Activated CD4-positive, alpha-beta T cell treated with anti-CD3 and anti-CD28 coated beads, Interleukin-2, amount 50 U/mL, for 4 hours (primary cell): ENCODE results near the gene NME5.
A peak's percentile ranks its signal among the peaks of the same experiment; 100 is the strongest.

Experiments used
- DNase-seq, 2 experiments: peaks; one replicate each; pipeline ENCODE4 v3.0.0-alpha.2; 2020

The NME5 gene

DNA sequence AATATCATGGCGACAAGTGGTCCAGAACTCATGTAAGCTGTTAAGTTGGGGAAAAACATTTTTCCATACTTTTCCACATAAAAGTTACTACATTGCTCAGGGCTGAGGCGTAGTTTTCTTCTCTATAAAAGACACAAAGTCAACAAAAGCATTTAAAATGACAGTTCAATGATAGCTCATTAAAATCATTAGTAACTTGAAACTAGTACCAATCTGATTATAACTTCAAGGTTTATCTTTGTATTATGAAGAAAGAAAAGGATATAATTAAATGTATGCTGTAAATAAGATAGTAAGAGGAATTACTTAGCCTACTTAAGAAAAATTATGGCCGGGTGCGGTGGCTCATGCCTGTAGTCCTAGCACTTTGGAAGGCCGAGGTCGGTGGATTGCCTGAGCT is 9.9 kb downstream of the NME5 start:
- no peak for DNase-seq

DNA sequence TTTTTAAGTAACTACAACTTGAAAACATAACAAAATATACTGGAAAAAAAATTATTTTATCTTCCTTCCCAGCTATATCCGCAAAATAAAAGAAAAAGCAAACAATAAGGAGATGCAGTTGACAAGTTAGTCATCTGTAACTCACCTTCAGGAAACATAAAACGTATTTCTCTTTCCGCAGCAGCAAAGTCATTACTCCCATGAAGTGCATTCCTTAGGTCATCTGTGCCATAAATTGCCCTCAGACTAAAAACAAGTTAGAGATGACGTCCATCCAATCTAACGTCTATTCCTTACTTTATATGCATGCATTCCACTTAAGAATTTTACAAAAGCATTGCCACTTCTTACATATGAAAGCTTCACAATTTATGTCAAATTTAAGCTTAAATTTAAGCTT is 10.9 kb downstream of the NME5 start:
- DNase-seq = no peak

DNA sequence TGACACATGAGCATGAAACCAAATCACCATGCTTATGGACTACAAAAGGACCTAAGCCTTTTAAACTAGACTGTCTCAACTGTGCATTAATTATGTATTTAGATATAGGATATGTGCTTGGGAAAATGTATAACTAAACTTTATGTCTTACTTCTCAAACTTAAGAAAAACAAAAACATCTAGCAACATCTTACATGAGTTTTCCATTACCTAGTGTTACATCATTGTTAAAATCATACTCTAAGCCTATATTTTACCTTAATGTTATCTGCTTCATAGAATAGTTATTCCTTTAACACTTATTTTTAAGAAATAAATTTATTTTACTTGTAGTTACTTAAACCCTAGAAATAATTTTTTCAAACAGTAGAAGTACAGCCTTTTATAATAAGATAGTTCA is 24.0 kb downstream of the NME5 start:
- no peak for DNase-seq

DNA sequence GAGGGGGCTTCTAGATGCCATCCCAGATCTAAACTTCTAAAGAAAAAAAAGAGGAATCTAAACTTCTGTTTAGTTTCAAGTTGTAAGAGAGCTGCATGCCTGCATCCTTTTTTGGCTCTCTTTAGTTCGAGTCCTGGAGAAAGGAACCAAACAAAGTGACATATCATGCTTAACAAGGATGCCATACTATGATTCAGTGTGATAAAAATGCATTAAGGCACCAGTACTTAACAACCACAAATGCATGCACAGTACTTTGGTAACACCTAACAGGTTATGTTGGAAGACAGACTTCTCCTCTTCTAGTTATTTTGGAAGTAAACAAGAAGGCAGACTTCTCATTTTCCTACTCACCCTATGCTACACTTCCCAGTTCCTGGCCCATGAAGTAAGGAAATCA is 27.3 kb downstream of the NME5 start:
- DNase-seq = no peak

DNA sequence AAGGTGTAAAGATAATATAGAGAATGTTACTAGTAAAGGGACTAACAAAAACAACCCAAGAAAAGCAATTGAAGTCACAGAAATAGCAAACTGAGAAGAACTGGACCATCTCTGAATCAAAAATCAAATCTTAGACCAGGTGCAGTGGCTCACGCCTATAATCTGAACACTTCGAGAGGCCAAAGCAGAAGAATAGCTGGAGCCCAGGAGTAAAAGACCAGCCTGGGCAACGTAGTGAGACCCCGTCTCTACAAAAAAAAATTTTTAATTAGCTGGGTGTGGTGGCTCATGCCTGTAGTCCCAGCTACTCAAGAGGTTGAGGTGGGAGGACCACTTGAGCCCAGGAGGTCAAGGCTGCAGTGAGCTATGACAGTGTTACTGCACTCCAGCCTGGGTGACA is 28.0 kb downstream of the NME5 start:
- DNase-seq = no peak

DNA sequence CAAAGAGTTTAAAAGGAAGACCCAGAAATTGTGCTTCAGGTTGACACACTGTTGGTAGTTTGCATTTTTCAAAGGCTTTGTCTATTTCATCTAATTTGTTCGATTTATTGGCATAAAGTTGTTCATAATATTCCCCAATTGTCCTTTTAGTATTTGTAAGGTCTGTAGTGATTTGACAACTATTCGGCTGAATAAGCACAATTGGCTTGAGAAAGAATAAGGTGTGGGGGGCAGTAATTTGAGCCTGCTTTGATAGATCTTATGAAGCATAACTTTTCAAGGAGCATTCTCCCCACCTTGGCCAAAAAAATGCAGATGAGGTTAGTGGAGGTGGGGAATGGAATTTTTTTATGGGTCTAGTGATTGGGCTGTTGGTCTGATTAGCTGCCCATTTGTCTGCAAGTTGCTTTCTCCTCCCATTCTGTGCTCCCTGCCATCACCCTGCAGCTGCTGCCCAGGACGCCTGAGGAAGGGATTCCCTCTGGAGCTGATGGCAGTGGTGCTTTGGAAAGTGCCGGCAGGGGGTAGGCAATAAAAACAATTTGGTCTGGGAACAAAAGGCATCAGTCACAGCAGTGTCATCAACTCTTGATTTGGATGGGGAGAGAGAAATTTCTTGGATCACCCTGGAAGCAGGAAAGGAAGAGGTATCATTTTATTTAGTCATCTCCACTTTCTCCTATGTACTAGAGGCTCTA is 28.8 kb downstream of the NME5 start:
- no peak for DNase-seq

DNA sequence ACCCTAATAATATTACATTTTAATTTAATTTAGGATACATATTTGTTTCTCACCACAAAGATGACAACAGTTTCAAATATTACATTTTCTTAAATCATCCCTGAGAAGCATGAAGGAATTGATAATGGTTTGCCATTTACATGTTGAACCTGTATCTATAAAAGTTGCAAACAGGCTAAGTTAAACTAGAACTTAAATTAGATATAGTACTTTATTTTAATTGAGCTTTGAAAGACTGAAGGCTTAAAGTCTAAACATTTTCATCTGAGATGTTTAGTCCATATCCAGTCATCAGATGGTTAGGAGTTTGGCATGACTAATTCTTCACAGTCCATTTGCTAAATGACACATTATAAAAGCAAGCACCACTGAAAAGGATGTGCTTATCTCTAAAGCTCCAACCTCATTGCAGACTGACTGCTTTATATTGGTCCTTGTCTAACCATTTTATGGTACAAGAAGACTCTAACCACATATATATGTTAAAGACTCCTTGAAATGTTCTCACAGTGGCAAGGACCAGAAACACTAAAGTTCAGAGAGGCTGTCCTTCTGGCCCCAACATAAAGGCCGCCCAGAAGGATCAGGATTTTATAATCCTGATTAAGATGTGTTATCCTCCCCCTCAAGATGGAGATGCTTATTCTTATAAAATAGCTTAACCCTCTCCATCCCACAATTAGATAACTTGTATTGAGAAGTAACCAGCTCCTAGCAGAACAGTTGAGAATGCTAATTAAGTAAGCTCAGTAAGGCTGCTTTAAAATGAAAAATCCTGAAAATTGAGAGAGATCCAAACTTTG is 29.6 kb downstream of the NME5 start:
- no peak for DNase-seq

DNA sequence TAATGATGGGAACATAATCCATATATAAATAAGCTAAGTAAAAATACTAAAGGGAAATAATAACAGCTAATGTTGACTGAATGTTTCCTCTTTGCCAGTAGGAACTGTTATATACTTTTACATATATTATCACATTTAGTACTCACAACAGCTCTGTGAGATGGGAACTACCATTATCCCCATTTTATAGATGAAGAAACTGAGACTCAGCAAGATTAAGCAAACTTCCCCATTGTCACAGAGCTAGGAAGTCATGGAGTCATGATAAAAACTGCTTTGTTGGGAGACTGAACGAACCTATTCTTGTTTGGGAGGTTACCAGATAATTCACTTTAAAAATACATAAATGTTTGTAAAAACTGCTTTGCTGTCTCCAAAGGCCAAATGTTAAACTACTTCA is 32.0 kb downstream of the NME5 start:
- no peak for DNase-seq

DNA sequence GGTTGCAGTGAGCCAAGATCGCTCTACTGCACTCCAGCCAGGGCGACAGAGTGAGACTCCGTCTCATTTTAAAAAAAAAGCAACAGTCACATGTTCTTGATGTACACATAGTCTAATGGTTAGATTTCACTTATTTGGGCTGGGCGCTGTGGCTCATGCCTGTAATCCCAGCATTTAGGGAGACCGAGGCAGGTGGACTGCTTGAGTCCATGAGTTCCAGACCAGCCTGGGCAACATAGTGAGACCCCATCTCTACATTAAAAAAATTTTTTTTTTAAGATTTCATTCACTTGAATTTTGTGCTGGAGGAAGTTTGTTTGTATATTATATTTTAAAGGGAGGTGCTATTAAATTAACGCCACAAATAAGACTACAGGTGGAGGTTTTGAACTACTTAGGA is 33.5 kb downstream of the NME5 start:
- DNase-seq = no peak

DNA sequence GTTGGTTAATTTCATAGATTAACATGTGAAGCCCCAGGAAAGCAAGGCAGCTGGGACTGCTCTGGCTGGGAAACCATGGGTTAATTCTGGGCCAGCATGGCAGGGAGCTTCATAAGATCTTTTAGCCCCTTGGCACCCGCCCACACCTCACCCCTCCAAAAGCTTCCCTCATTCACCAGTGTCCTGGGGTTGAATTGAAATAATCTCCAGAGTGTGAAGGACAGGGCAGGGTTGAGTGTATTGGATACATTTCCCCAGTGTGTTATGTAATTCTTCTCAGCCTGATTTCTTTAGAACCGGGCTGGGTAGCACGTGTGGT is 36.0 kb downstream of the NME5 start:
- DNase-seq = no peak

DNA sequence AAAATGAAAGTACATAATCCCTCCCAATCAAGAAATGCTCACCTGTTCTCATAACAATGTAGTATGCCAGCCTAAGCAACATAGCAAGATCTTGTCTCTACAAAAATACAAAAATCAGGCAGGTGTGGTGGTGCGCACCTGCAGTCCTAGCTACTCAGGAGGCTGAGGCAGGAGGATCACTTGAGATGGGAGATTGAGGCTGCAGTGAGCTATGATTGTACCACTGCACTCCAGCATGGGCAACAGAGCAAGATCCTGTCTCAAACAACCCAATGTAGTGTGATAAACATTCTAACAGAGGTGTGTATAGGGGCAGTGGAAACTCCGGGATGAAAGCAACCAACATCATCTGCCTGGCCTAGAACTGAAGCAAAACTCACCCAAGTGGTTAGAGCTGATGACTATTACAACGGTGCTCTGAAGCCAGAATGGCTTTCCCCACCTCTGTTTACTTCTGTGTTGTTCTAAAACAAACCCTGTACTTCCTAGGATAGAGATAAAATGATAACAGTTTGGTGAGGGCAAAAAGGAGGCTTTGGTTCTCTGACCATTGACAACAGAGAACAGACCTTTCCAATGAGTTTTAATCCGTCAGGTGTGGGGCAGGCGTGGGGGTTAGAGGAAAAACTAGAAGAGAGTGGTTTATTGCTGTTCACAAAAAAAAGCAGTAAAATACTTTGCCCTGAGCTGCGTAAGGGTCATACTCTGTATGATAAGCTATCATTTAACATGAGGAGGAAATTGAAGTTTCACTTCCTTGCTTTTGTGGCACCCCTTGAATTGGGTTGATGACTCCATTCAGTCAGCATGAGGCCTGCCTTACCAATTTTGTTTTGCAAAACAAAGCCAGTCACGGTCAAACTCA is 36.5 kb downstream of the NME5 start:
- no peak for DNase-seq

DNA sequence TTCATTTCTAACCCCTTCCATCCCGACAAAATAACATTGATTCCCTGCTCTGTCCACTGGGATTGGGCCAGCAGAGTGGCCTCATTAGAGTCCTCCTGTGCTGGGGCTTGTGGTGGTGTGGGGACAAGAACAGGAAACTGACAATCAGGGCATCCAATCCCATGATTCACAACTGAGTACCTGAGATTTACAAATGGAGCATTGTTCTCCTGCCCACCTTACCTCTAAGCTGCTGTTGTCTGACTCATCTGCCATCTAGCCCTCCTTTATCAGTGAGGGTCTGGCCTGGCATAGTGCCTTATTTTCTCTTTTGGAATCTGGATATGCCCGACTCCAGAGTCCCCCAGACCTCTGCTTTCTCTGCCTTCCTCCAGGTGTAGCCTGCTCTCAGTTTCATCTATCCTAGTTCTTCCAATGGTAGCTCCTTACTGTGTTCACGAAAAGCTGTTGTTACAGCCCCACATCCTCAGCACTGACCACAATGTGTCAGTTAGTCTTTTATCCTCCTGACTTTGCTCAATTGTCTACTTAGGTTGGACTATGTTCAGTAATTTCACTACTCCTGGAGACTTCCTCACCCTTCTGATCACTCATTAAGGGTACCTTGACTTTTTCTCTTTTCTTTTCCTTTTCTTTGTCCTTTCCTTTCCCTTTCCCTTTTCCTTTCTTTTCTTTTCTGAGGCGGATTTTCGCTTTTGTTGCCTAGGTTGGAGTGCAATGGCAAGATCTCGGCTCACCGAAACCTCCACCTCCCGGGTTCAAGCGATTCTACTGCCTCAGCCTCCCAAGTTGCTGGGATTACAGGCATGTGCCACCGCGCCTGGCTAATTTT is 42.0 kb downstream of the NME5 start:
- DNase-seq = no peak

DNA sequence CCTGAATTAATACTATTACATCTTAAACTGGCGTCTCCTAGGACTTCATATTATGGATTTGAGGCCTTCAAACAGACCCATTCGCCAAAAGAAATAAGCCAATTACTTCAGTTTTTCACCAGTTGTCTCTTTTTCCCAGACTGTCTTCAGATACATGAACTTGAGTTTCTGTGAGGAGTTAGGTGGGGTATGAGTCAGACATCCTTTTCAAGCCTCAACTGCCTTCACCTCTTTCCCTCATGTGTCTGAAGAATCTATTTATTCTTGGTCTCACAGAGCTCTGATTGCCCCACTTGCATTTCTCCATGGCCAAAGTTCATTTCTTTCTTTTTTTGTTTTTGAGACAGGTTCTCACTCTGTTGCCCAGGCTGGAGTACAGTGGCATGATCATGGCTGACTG is 42.9 kb downstream of the NME5 start:
- no peak for DNase-seq

DNA sequence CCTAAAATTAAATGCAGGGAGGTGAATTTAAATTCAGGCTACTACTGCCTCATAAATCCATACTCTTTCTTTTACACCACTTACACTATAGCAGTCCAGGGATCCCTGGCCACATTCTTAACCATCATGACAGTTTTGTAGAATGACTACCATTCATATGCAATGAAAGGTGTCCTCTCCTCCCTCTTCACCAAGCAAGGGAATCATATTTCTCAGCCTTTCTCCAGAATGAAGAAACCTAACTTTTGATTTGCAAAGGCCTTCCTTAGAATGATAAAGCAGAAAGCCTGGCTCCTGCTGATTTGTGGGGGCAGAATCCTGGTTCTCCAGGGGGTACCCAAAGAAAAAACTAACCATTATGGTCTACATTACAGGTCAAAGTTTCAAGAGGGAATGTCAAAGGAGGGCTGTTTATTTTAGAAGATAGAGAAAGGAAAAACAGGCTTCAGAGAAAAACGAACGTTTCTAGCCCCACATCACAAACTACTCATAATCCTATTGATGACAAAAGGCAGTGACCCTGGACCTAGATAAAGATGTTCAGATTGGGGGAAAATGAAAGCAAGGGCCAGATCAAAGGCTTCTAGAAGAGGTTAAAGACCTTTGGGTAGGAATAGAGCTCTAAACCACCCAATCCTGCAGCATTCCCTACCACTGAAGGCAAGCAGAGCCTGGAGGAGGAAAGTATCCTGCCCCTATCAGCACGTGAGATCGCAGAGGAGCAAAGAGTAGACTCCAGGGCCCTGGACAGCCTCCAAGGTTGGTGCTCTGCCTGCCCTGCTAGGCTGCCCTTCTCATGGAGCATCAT is 43.9 kb downstream of the NME5 start:
- no peak for DNase-seq

DNA sequence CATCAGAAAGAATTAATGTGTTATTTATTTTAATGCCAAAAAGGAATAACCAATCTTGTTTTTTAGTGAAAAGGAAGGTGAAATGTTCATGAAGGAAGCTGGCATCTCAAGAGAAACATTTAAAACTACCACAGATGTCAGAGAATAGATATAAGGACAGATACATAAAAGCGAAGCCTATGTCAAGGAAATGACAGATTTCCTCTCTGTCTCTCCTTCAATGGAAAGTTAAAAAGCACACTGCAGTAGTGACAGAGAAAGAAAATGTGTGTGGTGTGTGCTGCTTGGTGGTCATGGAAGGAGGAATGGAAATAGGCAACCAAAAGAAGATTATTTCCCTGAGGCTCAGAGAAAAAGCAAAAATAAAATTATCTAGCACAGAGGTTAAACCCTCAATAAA is 46.2 kb downstream of the NME5 start:
- DNase-seq = no peak

DNA sequence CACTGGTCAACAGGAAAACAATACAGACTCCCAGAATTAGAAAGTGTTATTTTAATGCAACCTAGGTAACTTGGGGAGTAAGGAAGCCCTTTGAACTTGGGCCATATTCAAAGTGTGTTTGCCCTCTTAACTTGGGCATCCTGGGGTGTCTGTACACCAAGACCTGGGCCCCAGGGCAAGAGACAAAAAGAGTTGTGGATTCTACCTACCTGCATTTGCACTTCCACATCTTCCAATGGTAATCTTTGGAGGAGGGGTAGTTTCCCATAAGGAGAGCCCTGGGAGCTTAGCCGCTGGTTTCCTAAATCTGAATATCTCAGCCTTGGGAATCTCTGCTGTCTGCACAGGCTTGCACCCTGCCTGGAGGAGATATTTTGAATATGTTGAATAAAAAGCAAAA is 46.9 kb downstream of the NME5 start:
- DNase-seq = no peak

DNA sequence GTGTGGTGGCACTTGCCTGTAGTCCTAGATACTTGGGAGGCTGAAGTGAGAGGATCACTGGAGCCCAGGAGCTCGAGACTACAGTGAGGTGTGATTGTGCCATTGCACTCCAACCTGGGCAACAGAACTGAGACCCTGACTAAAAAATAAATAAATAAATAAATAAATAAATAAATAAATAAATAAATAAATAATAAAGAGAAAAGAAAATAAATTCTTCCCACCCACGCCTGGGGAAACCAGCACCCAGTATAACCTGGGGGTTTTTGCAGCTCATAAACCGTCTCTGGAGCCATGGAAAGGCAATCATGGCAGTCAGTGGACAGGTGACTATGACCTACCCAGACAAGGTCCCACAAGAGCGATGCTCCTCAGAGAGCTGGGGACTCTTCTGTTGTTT is 47.5 kb downstream of the NME5 start:
- DNase-seq = no peak

DNA sequence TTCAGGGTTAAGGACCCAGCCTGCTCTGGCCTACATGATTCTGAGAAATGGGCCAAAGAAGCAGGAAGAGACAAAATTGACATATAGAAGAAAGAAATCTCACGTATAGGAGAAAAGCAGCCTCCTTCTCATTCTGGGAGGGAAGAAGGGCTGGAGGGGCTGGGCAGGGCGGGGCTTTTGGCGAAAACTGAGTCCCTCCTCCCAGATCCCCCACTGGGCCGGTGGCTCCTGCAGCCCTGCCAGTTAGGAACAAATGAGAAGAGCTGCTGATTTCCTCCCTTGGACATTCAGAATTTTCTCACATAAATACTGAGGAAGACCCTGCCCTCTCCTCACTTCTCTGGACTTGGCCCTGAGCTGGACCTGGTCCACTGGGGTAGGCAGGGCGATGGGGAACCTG is 55.5 kb downstream of the NME5 start, which contains the start of gene WNT8A:
TSS of gene WNT8A (plus strand) at position 332 of the 400 bp plus-strand sequence. CDS start 95 bp downstream, outside the sequence.
- DNase-seq = no peak

DNA sequence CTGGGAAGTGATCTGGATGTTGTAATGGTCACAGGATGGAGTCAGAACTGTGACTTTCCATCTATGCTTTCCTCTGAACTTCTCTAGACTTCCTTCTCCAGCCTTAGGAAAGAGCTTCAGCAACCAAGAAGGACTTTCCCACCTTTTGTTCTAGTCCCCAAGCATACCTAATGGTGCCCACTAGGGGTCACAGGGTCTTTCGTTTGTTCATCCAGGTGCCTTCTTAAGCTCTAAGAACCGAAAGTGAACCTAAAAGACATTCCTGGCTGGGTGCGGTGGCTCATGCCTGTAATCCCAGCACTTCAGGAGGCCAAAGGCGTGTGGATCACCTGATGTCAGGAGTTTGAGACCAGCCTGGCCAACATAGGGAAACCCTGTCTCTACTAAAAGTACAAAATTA is 57.2 kb downstream of the NME5 start:
- no peak for DNase-seq

DNA sequence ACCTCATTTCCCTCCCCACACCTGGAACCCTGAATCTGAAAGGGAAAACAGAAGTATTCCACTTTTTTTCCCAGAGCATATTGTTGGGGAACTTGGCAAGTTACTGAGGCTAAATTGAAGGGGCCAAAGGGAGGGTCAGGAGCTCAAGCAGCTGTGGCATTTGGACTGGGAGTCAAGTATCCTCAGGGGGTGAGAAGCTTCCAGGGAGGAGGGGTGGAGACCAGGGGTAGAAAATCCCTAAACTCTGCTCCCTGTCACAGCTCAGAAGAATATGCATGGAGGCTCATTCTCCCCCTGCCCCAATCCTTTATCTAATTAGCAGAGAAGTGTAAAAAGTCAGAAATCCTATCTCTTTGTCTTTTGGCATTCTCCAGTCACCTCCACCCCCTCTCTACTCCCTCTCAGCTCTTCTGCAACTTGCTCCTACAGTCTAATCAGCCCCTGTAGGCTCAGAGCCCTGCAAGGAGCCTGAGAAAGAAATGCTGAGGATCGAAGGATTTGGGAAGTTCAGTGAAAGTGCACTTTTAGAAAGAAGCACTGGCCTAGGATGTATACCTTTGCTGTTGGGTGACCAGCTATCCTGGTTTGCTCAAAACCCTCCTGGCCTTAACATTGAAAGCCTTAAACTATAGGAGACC is 61.1 kb downstream of the NME5 start:
- no peak for DNase-seq

DNA sequence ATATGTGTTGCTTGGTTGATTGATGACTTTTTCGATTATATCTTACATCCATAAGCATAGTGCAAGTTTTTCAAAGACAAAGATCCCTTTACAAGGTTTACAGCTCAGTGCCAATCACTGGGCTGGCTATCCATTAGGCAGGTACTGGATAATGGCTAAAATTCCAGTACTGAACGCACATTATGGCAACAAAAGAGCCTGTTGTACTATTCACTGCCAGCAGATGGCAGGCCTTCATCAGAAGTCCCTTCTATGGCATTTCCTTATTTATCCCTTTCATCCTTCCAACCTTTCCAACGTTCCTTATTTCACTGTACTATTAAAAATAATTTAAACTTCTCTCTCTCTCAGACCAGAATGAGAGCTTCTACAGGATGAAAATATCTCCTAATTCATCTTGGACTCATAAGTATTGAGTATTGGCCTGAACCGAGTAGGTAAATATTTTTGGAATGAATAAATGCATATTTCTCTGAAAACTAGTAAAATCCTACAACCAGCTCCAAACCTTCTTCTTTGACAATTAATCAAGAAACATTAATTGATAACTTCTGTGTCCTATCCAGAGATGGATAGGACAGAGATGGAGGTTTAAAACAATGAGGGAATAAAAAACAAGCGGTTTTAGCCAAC is 62.0 kb downstream of the NME5 start:
- DNase-seq = peak; percentile 33
